OCI-LY7 (cell line): Measurements from ENCODE around the gene WNT11. TPM values are rescaled to one million over a fixed set of nuclear protein-coding genes. Genes with fewer than 3 reads are reported as not detected.

ENCODE experiments used
- BruUV-seq: library from RNA; stranded (reverse); fragments of 400-500 nt; replicated peaks from 2 replicates; lab custom pipeline; 2021; lab: Mats Ljungman, UMichigan
- CTCF ChIA-PET: fragments of 300-600 bp; sonication (Branson Sonifier 250); formaldehyde crosslinking; loops from one replicate; lab custom pipeline; 2022; ENCODE audit warnings: antibody characterized with exemption; ENCODE audit not compliant: unreplicated experiment; lab: Charles Lee
- POLR2A ChIA-PET: fragments of 300-600 bp; sonication (Branson Sonifier 250); formaldehyde crosslinking; loops from one replicate; lab custom pipeline; 2022; ENCODE audit warnings: antibody characterized with exemption; lab: Charles Lee
- DNase-seq: peaks from one replicate; pipeline ENCODE4 v3.0.0-alpha.2; 2015; ENCODE audit warnings: low spot score
- H2AFZ ChIP-seq: fragments of 200-600 bp; sonication (generic), shearing (Covaris generic); 2 replicates; pipeline ENCODE4 v1.6.1; 2014; ENCODE audit warnings: mild to moderate bottlenecking, antibody characterized with exemption, low read length, moderate library complexity
- H3K27ac ChIP-seq: fragments of 200-600 bp; sonication (generic); 2 replicates; pipeline ENCODE4 v1.5.1; 2014; ENCODE audit warnings: mixed run types, low read depth, mild to moderate bottlenecking, moderate library complexity, low read length, inconsistent platforms; ENCODE audit not compliant: poor library complexity, severe bottlenecking
- H3K36me3 ChIP-seq: fragments of 200-600 bp; sonication (generic); 2 replicates; pipeline ENCODE4 v1.6.1; 2014; ENCODE audit warnings: mild to moderate bottlenecking, antibody characterized with exemption, low read length, moderate library complexity, mixed read lengths; ENCODE audit not compliant: insufficient read depth
- H3K4me1 ChIP-seq: fragments of 200-600 bp; sonication (generic); 2 replicates; pipeline ENCODE4 v1.5.1; 2014; ENCODE audit warnings: mild to moderate bottlenecking, low read length; ENCODE audit not compliant: insufficient read depth, poor library complexity, severe bottlenecking
- H3K4me2 ChIP-seq: fragments of 200-600 bp; sonication (generic); 2 replicates; pipeline ENCODE4 v1.6.1; 2014; ENCODE audit warnings: mild to moderate bottlenecking, low read length
- H3K4me3 ChIP-seq: fragments of 200-600 bp; sonication (generic); 2 replicates; pipeline ENCODE4 v1.5.1; 2014; ENCODE audit warnings: mild to moderate bottlenecking, low read depth, low read length; ENCODE audit not compliant: poor library complexity, severe bottlenecking
- H3K79me2 ChIP-seq: fragments of 200-600 bp; sonication (generic); 2 replicates; pipeline ENCODE4 v1.6.1; 2016; ENCODE audit warnings: low read depth, mild to moderate bottlenecking, low read length, moderate library complexity, mixed read lengths; ENCODE audit not compliant: insufficient read depth
- H3K9me2 ChIP-seq: fragments of 200-600 bp; sonication (generic); 2 replicates; pipeline ENCODE4 v1.6.1; 2016; ENCODE audit warnings: mild to moderate bottlenecking, low read length, mixed read lengths; ENCODE audit not compliant: insufficient read depth
- H3K9me3 ChIP-seq: fragments of 200-600 bp; sonication (generic); 2 replicates; pipeline ENCODE4 v1.6.1; 2014; ENCODE audit warnings: mild to moderate bottlenecking, mixed run types, low read length, mixed read lengths
- H4K20me1 ChIP-seq: fragments of 200-600 bp; sonication (generic); 2 replicates; pipeline ENCODE4 v1.6.1; 2014; ENCODE audit warnings: mild to moderate bottlenecking, antibody characterized with exemption, low read length, moderate library complexity, mixed read lengths; ENCODE audit not compliant: insufficient read depth
- CTCF ChIP-seq: fragments of 200-600 bp; sonication (generic); conservative IDR thresholded peaks from 2 replicates; pipeline ENCODE4 v1.5.1; 2014; ENCODE audit warnings: mild to moderate bottlenecking, antibody characterized with exemption, low read length, moderate library complexity, mixed read lengths
- EZH2phosphoT487 ChIP-seq: fragments of 200-600 bp; sonication (generic); IDR thresholded peaks from 2 replicates; pipeline ENCODE4 v1.6.1; 2018; ENCODE audit warnings: low read depth, borderline replicate concordance, mild to moderate bottlenecking, mixed run types, antibody characterized with exemption, low read length, moderate library complexity, mixed read lengths
- intact Hi-C: fragments of 100-400 bp; cut with micrococcal nuclease; formaldehyde crosslinking; loops from one replicate; pipeline ENCODE4 v1.10.0; 2022; ENCODE audit not compliant: unreplicated experiment
- total RNA-seq, 2 experiments: library from RNA; depleted of rRNA in 1 of 2; stranded (reverse); fragments of >200 nt in 1 of 2; shearing (Covaris generic) in 1 of 2; gene quantifications; 2 replicates each; pipeline ENCODE4 v1.2.3, GENCODE V29; 2014 to 2022

The WNT11 gene
- total RNA-seq, 2 experiments from 2014 or later = not detected

- no TSS peak for BruUV-seq
- Histone ChIP-seq H3K27ac (no peak overlapping the region), H3K4me2 (no peak overlapping the region), H3K36me3 (no peaks in the 10 kb centered on the region), H3K4me3 (no peak overlapping the region), H2AFZ (no peak overlapping the region), H3K9me3 (no peaks in the 10 kb centered on the region), H3K79me2 (no peaks in the 10 kb centered on the region), H3K9me2 (no peaks in the 10 kb centered on the region), H4K20me1 (no peaks in the 10 kb centered on the region), H3K4me1 (no peaks in the 10 kb centered on the region)
- intact Hi-C loops = no loop called here
- ChIA-PET POLR2A (no interaction called here), CTCF (no interaction called here)
- TF ChIP-seq EZH2phosphoT487 = no peak
- TF ChIP-seq CTCF = no peak
- DNase-seq = no peak
Observed at GRCh38 chr11:76160856-76161255, 45.4 kb downstream of the WNT11 start.

GRCh38 chr11:76159983-76160661 lies 46.2 kb downstream of the WNT11 start:
- no peak for DNase-seq
- no peak for TF ChIP-seq EZH2phosphoT487
- no peak for TF ChIP-seq CTCF
- ChIA-PET POLR2A (no interaction called here), CTCF (no interaction called here)
- Histone ChIP-seq H2AFZ (no peak overlapping the region), H3K9me3 (no peaks in the 10 kb centered on the region), H3K4me3 (no peak overlapping the region), H3K9me2 (no peaks in the 10 kb centered on the region), H4K20me1 (no peaks in the 10 kb centered on the region), H3K79me2 (no peaks in the 10 kb centered on the region), H3K27ac (no peak overlapping the region), H3K36me3 (no peaks in the 10 kb centered on the region), H3K4me2 (no peak overlapping the region), H3K4me1 (no peaks in the 10 kb centered on the region)
- intact Hi-C loops = no loop called here
- no TSS peak for BruUV-seq

- no peak for DNase-seq
- Histone ChIP-seq H3K9me3 (no peaks in the 10 kb centered on the region), H3K4me2 (no peak overlapping the region), H4K20me1 (no peaks in the 10 kb centered on the region), H3K79me2 (no peaks in the 10 kb centered on the region), H3K27ac (no peak overlapping the region), H3K4me3 (no peak overlapping the region), H3K4me1 (no peaks in the 10 kb centered on the region), H3K9me2 (no peaks in the 10 kb centered on the region), H3K36me3 (no peaks in the 10 kb centered on the region), H2AFZ (no peak overlapping the region)
- intact Hi-C loops = no loop called here
- ChIA-PET POLR2A (no interaction called here), CTCF (no interaction called here)
- no TSS peak for BruUV-seq
- no peak for TF ChIP-seq CTCF
- TF ChIP-seq EZH2phosphoT487 = no peak
Observed at GRCh38 chr11:76159303-76159937, 46.9 kb downstream of the WNT11 start.
